Left colon (tissue), 2 donors: ENCODE results near the gene IQSEC1. TPM values are rescaled to one million over a fixed set of nuclear protein-coding genes. Genes with fewer than 3 reads are reported as not detected.
A peak's percentile ranks its signal among the peaks of the same experiment; 100 is the strongest.

ENCODE experiments used
- ATAC-seq: fragments of 200-7000 bp; cut with Tn5 transposase; one replicate; pipeline ENCODE4 v1.9.1; 2020; ENCODE audit warnings: mild to moderate bottlenecking, moderate library complexity
- DNase-seq, 2 donors: peaks; one replicate each; pipeline ENCODE4 v3.0.0-alpha.2; 2020
- intact Hi-C, 2 donors: fragments of 100-400 bp; cut with DNase I in 1 of 2; cut with micrococcal nuclease in 1 of 2; formaldehyde crosslinking; loops; one replicate each; pipeline versions ENCODE4 v1.11.2 to v1.14.0; 2022; cut with DNase I, micrococcal nuclease
- total RNA-seq, 2 donors: library from RNA; stranded (reverse); fragmentation: NEBNext Ultra II Directional; extraction: Animal tissue kit (Norgen Biotek cat#: 25700); gene quantifications; one replicate each; pipeline ENCODE4 v1.2.1, GENCODE V29; 2021
- donor health status: DM: no; HTN: no; CAD: no.
- donor health status: DM: yes; HTN: yes; CAD: no.

The IQSEC1 gene
- total RNA-seq, 2 donors from 2014 or later = 17.2 to 23.6 TPM

- DNase-seq (no peak), ATAC-seq (no peak)
- intact Hi-C loops = no loop called here
These were observed 172.3 kb downstream of the IQSEC1 start for GRCh38 chr3:12900885-12901411.

- intact Hi-C loops = loop anchor here in 1 of 2 donors (10.0 kb wide), 1 partner anchor 86 kb away; no protein-coding TSS in a partner anchor
- ATAC-seq (no peak), DNase-seq (no peak)
These were observed 174.1 kb downstream of the IQSEC1 start for GRCh38 chr3:12898965-12899755.

DNA sequence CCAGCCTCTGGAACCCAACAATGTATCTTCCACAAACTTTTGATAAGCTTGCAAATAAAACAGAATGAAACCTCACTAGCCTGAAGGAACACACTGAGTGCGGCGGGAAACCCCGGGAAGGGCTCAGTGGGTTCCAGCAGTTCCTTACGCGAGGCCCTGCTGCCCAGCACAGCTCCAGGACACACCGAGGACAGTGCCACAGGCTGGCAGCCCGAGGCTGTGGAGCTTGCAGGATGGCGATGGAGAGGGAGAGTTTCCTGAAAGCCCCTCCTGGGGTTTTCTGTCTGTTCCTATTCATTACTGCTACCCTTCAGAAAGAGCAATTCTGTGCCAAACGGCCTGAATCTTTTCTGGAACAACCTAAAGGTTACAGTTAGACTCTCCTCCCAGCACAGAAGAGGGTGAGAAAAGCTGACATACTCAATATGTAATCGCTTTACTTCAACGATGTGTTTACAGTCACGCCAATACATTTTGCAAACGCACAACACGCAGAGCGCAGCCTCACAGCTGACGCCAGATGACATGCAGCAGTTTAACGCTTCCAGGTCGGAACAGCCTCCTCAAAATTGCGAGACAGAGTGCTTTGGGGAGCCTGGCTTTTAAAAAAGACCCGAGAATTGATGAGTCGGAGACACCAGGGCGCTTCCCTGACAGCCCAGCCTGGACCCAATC, 174.8 kb downstream of the IQSEC1 start:
- DNase-seq (no peak), ATAC-seq (no peak)
- intact Hi-C loops = loop anchor here in 1 of 2 donors (10.0 kb wide), 1 partner anchor 86 kb away; no protein-coding TSS in a partner anchor

GRCh38 chr3:12897381-12898289, 175.6 kb downstream of the IQSEC1 start:
- ATAC-seq (no peak), DNase-seq (no peak)
- intact Hi-C loops = loop anchor here in 1 of 2 donors (10.0 kb wide), 1 partner anchor 87 kb away; no protein-coding TSS in a partner anchor

DNA sequence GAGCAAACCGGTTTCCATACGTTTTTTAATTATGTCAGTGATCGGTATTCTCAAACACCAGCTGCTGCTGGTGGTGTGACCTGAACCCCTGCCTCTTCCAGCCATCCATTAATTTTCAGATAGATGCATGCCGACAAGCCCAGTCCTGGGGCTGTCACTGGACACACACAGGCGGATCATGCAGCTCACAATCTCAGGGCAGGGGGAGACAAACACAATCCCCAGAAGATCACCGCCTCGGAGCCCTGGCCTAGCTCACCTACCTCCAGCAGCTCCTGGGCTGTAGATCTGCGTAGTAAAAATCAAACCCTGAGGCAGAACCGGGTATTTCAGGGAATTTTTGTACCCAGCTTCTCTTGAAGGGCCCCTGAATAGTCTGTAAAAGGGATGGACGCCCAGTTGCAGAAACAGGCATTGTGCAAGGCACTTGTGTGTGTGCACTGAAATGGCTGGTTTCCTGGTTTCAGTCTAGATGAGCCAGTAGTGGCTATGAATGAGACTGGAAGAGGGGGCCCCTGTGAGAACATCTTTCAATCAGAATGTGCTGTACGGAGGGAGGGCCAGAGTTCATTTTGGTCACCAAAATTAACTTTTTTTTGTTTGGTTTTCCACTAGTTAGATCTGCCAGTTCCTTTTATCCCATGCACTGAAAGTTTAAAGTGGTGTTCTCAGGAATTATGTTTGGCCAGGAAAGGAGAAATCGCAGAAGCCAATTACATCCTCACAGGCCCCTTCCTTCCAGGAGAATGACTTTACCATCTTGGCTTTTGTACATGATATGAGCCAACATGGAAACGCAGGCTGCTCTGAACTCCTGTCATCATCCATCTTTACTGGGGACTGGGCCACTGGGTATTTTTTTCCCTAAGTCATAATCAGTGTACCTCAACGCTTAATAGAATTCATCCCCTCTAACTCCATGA, 176.9 kb downstream of the IQSEC1 start:
- DNase-seq (no peak), ATAC-seq (no peak)
- intact Hi-C loops = loop anchor here in 1 of 2 donors (10.0 kb wide), 1 partner anchor 88 kb away; no protein-coding TSS in a partner anchor

DNA sequence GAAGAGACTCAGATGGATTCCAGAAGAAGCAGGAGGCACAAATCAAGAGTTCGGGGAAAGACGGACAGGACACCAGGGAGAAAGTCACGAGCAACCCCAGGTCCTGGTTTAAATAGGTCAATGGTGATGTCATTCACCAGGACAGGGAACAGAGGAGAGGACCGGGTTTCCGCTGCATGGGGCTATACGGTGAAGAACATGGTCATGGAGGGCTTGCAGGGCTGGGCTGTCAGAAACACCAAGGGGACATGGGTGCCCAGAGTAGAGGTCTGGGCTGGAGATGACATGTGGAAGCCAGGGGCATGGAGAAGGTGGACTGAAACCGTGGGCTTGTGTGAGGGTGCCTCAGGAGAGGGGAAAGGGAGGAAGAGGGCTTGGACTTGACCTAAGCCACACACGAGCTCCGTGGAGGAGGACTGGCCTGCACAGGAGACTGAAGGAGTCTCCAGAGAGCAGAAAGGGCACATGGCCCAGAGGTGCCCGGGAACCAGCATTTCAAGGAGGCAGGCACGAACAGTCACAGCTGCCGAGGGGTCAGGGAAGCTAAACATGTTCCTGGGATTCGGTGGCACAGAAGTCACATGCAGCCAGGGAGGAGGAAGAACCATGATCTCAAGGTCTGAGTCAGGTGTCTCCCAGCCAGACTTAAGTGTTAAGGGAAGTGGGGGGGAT, 177.7 kb downstream of the IQSEC1 start:
- intact Hi-C loops = loop anchor here in 1 of 2 donors (10.0 kb wide), 1 partner anchor 89 kb away; no protein-coding TSS in a partner anchor
- DNase-seq = no peak
- peak; percentile 7 for ATAC-seq

DNA sequence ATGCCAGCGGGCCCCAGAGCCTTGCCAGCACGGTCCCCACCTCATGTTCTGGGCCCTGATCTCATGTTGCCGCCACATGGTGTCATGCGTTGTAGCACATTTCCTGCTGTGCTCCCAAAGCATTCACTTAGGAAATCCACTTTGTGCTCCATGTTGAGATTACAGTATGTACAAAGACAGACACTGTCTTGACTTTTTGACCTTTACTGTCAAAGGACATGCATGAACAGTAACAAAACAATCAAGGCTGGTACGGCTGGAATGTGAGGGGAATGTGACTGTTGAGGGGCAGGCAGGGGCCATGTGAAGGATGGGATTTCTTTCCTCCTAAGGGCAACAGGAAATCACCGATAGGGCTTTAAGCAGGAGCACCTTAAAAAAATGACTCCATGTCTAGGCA, 178.6 kb downstream of the IQSEC1 start:
- intact Hi-C loops = loop anchor here in 1 of 2 donors (10.0 kb wide), 1 partner anchor 90 kb away; no protein-coding TSS in a partner anchor
- no peak for ATAC-seq

GRCh38 chr3:12893852-12894251, 179.4 kb downstream of the IQSEC1 start:
- intact Hi-C loops = loop anchor here in 1 of 2 donors (10.0 kb wide), 1 partner anchor 91 kb away; no protein-coding TSS in a partner anchor
- no peak for DNase-seq
- no peak for ATAC-seq

More for the DNA sequence above, 178.6 kb downstream of the IQSEC1 start:
- no peak for DNase-seq

DNA sequence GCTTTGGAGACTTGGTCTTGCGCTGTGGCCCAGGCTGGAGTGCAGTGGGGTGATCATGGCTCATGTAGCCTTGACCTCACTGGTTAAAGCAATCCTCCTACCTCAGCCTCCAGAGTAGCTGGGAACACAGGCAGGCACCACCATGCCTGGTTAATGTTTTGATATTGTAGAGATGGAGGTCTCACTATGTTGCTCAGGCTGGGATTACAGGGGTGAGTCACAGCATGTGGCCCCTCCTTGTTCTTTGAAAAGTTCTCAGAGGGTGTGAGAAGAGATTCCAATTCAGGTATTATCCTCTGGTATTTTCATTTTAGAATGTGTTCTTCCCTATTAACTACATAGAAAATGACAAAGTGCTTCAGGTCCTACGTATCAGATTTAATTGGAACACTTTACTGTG, 180.0 kb downstream of the IQSEC1 start:
- intact Hi-C loops = loop anchor here in 1 of 2 donors (10.0 kb wide), 1 partner anchor 92 kb away; no protein-coding TSS in a partner anchor
- no peak for ATAC-seq
- no peak for DNase-seq

DNA sequence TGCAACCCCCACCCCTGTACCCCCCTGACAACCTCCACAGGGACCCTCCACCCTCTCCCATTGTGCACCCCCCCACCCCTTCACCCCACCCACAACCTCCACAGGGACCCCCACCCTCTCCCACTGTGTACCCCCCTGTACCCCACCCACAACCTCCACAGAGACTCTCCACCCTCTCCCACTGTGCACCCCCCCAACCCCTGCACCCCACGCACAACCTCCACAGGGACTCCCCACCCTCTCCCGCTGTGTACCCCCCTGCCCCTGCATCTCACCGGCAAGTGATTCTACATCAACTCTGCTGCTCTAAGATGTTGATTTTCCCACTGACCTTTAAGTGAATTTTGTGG, 180.4 kb downstream of the IQSEC1 start:
- DNase-seq (no peak), ATAC-seq (no peak)
- intact Hi-C loops = loop anchor here in 1 of 2 donors (10.0 kb wide), 1 partner anchor 92 kb away; no protein-coding TSS in a partner anchor

DNA sequence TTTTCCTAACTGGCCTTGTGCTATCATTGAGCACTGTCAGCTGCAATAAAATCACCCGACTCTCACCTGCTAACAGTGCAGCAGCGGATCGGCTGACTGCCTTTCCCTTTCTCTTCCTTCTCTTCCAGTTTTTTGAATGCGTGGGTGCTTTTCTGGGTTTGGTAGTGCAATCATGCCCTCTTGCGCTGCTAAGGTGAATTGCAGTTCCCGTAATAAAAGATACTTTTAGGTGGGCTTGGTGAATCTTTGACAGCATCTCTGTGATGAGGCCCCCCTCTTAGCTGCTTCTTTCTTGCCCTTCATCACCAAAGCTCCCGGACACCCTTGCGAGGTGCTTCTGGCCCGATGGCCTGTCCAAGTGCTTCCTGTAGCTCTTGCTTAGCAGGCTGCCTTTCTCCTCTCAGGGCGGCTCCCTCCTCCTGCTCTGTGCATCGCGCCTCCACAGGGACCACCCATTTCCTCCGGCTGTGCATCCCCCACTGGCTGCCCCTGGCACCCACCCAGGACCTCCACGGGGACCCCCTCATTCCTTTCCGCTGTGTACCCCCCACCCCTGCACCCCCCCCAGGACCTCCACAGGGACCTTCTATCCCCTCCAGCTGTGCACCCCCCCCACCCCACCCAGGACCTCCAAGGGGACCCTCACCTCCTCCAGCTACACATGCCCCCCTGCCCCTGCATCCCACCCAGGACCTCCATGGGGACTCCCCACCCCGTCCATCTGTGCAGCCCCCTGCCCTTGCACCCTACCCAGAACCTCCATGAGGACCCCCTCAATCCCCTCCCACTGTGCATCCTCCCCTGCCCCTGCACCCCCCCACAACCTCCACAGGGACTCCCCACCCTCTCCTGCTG, 181.0 kb downstream of the IQSEC1 start:
- ATAC-seq = peak; percentile 82
- intact Hi-C loops = loop anchor here in 1 of 2 donors (10.0 kb wide), 1 partner anchor 93 kb away; no protein-coding TSS in a partner anchor

DNA sequence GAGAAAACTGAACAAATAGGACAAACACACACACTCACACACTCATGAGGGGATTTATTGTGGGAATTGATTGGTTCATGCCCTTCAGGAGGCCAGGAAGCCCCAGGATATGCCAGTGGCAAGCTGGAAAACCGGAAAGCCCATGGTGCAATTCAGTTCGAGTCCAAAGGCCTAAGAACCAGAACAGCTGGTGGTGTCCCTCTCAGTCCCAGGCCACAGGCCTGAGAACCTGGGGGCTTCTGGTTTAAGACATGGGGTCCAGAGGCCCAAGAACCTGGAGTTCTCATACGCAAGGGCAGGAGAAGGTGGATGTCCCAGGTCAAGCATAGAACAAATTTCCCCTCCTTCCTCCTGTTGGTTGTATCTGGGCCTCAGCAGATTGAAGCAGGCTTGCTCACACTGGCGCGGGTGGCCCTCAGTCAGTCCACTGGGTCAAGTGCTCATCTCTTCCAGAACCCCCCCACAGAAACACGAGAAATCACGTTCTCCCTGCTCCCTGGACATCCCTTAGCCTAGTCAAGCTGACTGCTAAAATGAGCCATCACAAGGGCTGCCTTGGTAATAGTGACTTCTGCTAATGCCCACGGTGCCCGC, 181.7 kb downstream of the IQSEC1 start:
- intact Hi-C loops = loop anchor here in 1 of 2 donors (10.0 kb wide), 1 partner anchor 93 kb away; no protein-coding TSS in a partner anchor
- no peak for DNase-seq
- no peak for ATAC-seq

More for the DNA sequence above, 181.0 kb downstream of the IQSEC1 start:
- DNase-seq = peak in 1 of 2 donors; percentile 39

DNA sequence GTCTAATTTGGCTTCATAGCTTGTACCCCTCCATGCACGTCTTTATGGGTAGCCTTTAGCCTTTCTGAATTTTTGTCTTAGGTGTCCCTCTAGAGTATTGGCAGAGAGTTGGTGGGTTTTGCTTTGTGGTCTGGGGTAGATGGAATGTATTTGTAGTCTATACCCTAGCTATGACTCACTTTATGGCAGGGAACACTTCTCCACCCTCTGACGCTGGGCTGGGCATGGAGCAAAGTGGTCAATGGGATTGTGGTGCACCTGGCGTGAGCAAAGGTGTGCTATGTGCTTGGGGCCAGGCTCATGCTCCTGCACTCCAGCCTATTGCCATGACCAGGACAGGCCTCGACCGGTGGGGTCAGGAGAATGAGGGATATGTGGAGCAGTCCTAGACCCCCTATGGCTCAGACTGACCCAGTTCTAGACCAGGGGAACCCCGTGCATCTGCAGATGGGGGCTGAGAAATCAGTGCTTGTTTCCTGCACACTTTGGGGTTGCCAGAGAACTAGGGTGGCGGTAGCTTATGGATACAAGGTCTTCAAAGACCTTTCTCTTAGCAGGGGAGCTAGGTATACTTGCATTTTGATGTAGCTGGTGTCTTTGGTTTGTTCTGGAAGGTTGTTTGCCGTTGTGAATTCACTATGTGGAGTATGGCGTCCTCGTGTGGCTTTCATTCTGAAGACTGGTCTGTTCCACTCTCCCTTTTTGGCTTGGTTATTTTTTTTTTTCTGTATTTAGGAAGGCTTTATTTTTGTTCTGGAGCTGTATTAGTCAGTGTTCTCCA, 182.4 kb downstream of the IQSEC1 start:
- intact Hi-C loops = loop anchor here in 1 of 2 donors (10.0 kb wide), 1 partner anchor 94 kb away; no protein-coding TSS in a partner anchor
- ATAC-seq = peak; percentile 57
- no peak for DNase-seq

DNA sequence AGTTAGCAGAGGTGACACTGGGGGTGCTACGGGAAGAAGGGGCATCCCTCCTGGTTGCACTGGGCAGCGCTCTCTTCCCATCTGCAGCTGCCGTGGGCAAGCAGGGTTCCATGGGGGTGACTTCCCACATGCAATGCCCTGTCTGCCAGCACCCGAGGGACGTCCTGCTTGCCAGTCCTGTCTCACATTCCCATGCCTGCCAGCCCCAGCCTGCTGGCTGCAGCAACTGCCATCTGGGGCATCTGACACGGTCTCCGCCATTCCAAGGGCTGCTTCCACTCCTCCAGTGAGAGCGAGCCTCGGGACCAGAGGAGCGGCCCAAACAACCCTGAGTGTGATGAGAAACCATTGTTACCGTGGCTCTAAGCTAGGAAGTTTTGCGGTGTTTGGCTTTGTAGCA, 186.5 kb downstream of the IQSEC1 start:
- intact Hi-C loops = no loop called here
- ATAC-seq (no peak), DNase-seq (no peak)
